Stimulated activated CD4-positive, alpha-beta T cell treated with anti-CD3 and anti-CD28 coated beads, Interleukin-12 subunit alpha, Interleukin-12 subunit beta, amount 100 ng/mL, for 48 hours (primary cell): Measurements from ENCODE around the gene KRTAP10-7.
"Not testable (repeated sequence)": the region's sequence is repeated elsewhere in the genome, so short reads cannot be mapped to it uniquely, and the experiment has no call there.

Experiments
- DNase-seq, 3 donors: peaks; one replicate each; pipeline ENCODE4 v3.0.0-alpha.2; 2020; ENCODE audit warnings: low read depth in 2 of 3, low spot score in 1 of 3

Gene KRTAP10-7

DNA sequence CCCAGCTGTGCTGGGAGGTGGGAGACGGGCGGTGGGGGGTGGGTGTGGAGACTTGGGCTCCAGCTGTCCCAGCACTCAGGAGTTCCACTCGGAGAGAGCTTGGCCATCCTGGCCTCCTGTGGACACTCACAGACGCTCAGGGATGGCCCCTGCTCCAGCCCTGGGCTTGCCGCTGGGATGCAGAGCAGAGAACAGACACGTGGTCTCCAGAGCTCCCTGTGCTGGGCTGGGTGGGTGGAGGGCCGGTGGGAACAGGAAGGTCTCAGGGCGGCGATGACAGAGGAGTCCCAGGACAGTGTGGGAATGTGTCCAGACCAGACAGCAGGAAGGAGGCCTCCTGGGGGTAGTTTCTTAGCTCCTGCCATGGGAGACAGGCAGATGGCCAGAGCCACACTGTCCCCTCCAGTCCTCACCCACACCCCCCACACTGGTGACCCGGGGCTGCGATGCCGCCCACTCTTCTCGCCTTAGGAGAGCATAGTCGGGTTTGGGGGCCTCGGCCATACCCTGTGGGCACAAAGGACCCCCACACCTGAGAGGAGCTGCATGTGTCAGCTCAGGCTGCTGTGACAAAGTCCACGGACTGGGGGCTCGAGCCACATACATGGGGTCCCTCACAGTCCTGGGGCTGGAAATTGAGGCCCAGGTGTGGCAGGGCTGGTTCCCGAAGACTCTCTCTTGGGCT, 28.5 kb downstream of the KRTAP10-7 start:
- DNase-seq, result no peak

DNA sequence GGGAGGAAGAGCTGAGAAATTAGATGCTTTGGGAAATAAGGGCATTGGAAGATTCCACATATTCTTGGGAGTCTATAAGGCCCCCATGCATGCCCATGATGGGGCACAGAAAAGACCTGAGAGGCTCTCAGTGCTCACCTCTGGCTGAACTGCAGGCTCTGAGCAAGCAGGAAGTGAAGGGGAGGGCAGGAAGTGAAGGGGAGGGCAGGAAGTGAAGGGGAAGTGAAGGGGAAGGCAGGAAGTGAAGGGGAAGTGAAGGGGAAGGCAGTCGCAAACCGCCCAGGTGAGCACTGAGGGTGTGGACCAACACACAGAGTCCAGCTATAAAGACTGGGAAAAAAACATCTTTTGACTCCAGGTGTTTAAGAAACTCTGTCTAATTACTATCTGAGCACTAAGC, 30.0 kb downstream of the KRTAP10-7 start:
- no peak for DNase-seq

DNA sequence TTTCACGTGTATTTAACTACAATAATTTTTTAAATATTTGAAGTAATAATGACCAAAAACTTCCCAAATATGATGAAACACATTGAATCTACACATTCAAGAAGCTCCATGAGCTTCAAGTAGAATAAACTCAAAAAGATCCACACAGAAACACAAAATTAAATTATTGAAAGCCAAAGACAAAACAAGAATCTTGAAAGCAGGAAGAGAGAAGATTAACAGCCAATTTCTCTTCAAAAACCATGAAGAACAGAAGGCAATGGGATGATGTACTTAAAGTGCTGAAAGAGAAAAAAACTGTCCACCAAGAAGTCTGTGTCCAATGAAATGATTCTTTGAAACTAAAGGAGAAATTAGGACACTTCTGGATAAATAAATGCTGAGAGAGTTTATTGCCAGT, 31.7 kb downstream of the KRTAP10-7 start:
- no peak for DNase-seq

DNA sequence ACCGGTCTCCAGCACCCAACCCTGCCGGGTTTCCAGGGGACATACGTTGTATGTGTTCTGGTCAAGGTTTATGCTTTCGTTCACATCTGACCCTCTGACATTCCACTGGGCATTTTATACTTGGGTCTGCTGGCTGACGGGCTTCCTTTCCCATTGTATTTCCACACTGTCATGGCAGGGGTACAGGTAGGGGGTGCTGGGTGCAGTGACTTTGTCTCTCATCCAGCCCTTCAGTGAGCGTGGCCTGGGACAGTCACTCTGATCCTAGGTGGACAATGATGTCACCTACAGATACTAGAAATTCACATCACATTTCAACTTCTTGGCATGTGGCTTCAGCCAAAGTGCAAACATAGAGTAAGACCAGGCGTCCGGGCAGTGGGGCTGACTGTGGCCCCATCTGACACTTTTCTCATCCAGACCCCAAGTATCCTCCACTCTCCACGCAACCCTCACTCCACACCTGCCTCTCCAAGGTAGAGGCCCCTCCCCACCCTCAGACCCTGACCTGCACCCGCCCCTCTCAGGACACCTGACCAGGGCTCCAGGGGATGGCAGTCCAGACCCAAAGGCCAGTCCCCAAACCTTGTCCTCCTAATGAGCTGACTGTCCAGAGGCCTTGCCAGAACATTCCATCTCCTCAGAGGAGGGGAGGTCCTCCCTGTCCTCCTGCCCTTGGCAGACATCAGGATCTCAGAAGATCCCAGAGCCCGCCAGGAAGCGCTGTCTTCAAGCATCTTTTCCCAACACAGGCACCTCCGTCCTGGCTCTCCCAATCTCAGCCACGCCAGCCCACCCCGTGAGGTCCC, 36.0 kb downstream of the KRTAP10-7 start:
- DNase-seq, result no peak

DNA sequence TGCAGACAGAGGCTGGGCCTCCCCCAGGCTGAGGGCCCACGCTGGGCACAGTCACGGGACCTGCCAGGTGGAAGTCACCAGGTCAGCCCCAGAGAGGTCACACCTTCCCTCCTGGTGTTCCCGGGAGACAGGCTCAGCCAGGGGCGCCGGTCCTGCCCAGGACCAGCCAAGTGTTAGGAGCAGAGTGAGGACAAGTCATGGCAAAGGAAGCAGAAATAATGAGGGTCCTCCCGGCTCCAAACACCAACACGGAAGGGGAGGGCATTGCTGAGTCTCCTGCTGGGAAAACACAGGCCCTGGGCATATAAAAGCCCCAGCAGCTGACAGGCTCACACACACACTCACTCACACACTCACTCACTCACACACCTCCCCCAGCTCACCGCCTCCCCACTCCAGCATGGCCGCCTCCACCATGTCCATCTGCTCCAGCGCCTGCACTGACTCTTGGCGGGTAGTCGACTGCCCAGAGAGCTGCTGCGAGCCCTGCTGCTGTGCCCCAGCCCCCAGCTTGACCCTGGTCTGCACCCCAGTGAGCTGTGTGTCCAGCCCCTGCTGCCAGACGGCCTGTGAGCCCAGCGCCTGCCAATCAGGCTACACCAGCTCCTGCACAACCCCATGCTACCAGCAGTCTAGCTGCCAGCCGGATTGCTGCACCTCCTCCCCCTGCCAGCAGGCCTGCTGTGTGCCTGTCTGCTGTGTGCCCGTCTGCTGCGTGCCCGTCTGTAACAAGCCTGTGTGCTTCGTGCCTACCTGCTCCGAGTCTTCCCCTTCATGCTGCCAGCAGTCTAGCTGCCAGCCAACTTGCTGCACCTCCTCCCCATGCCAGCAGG, 36.8 kb downstream of the KRTAP10-7 start, which contains the start of gene KRTAP10-10:
Gene KRTAP10-10 (plus strand): TSS at position 339 of the 833 bp plus-strand sequence. CDS start 62 bp downstream, at position 401.
- DNase-seq, result no peak

DNA sequence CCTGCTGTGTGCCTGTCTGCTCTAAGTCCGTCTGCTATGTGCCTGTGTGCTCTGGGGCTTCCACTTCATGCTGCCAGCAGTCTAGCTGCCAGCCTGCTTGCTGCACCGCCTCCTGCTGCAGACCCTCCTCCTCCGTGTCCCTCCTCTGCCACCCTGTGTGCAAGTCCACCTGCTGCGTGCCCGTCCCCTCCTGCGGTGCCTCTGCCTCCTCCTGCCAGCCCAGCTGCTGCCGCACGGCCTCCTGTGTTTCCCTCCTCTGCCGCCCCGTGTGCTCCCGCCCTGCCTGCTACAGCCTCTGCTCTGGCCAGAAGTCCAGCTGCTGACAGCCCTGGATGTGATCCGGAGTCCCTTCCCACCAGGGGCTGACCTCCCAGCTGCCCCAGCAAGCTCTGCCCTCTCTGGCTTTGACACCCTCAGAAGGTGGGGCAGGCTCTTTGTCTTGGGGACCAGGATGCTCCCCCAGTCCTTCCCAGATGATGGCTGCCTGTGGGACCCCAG, 37.5 kb downstream of the KRTAP10-7 start:
- DNase-seq, result not testable (repeated sequence)

DNA sequence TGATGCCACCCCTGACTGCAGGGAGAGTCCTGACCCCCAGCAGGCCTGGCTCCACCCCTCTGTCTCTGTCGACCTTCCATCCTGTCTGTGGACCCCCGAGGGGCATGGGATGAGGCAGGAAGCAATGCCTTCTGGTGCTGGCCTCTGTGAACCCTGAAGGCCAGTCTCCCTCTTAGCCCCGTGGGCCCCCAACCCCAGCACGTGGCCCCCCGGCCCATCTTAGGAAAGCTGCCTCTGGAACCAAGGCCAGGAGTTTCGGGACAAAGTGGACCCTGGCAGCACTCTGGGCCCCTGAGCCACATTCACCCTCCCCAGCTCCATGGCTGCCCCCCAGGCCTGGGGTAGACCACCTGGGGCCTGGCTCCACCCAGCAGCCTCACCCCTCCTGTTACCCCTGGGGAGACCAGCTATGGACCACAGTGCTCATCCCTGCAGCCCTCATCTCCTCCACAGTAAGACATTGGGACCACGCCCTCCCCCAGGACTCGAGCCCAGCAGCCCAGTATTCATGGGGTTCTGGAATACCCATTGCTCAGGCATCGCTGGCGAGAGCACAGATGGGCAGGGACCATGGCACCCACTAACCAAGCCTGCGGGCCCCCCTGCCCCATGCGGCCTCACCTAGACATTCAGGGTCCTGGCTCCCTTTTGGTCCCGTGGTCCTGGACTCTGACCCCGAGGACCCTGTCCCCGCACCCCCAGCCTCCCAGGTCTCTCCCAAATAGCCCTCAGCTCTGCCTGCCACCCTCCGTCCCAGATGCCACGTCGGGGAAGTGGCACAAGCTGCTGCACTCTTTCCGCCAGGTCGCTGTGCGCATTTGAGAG, 38.3 kb downstream of the KRTAP10-7 start:
- not testable (repeated sequence) for DNase-seq

DNA sequence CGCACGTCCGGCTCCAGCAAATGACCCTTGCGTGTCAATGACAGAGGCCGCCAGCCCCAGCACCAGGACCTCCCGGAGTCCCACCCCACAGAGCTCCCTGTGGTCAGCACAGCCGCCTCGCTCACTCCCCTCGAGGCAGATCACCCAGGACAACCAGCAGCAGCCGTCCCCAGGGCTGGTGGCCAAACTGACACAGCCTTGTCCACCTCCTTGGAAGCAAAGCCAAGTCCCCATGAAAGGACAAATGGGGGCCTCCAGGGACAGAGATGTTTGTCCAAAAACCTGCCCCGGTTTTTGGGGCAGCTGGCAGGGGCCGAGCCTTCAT, 38.9 kb downstream of the KRTAP10-7 start:
- no peak for DNase-seq

DNA sequence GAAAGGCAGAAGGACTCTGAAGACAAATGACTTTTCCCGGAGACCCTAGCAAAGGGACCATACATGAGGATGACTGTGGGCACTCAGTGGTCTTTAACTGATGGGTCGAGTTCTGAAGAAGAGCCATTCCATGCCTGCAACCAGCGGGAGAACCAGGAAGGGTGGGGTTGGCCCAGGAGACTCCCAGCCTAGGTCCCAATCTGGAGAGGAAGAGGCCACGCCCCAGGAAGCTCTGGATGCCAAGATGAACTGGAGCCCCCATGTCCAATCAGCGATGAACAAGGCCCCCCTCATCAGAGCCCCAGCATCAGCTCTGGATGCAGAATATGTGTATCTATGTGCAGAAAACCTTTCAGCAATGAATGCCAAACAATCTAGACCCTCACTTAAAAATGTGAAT, 40.4 kb downstream of the KRTAP10-7 start:
- no peak for DNase-seq

DNA sequence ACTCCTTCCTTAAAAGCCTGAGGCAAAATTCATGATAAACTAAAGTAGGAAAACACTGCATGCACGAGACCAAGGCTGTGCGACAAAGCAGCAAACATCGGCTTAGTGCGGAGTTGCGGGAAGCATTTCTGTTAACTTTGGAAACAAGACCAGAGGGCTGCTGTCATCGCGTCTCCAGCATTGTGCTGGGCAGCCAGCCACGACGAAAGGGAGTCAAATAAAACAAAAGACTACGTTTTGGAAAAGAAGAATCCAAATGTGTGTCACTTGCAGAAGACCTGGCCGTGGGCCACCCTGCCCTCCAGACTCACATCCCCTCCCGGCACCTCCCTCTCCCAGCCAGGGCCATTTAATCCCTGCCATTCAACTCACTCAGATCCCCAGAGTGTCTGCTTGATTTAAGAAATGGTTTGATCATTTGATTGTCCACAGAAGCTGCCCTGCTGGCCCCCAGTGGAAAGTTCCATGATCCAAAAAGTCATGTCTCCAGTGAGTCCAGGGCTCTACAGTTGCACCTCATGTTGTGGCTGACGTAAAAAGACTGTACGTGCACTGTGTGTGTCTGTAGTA, 43.4 kb downstream of the KRTAP10-7 start:
- DNase-seq, result no peak

DNA sequence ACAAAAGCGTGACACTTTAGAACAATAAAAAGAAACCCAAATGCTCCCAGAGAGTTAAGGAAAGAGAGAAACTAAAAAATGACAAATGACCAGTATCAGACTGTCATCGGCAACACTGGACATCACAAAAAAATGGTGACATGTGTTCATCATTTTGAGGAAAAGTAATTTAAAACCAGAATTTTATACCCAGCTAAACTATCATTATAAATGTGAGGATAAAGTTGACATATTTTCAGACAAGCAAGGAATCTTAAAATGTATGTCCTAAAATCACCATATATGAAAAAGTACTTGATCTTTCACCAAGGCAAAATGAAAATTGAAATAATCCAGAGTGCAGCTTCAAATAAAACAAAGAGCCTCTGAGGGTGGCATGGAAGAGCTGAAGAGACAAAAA, 44.5 kb downstream of the KRTAP10-7 start:
- DNase-seq, result no peak

DNA sequence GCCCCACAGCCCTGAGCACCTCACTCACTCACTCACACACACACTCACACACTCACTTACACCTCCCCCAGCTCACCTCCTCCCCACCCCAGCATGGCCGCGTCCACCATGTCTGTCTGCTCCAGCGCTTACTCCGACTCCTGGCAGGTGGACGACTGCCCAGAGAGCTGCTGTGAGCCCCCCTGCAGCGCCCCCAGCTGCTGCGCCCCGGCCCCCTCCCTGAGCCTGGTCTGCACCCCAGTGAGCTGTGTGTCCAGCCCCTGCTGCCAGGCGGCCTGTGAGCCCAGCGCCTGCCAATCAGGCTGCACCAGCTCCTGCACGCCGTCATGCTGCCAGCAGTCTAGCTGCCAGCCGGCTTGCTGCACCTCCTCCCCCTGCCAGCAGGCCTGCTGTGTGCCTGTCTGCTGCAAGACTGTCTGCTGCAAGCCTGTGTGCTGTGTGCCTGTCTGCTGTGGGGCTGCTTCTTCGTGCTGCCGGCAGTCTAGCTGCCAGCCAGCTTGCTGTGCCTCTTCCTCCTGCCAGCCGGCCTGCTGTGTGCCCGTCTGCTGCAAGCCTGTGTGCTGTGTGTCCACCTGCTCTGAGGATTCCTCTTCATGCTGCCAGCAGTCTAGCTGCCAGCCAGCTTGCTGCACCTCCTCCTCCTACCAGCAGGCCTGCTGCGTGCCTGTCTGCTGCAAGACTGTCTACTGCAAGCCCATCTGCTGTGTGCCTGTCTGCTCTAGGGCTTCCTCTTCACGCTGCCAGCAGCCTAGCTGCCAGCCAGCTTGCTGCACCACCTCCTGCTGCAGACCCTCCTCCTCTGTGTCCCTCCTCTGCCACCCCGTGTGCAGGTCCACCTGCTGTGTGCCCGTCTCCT, 46.2 kb downstream of the KRTAP10-7 start, which contains the start of gene KRTAP10-11:
Gene KRTAP10-11 (plus strand): TSS at position 49 of the 856 bp plus-strand sequence. CDS start 45 bp downstream, at position 94.
- not testable (repeated sequence) for DNase-seq

DNA sequence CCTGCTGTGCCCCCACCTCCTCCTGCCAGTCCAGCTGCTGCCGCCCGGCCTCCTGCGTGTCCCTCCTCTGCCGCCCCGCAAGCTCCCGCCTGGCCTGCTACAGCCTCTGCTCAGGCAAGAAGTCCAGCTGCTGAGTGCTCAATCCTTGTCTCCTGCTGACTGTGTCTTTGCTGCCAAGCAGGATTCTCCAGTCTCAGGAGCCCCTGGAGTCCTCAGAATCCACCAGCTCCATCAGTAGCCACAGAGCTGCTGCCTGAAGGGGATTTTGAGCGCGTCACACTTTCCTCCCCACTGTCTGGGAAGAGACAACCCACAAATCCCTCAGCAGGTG, 46.8 kb downstream of the KRTAP10-7 start:
- no peak for DNase-seq

DNA sequence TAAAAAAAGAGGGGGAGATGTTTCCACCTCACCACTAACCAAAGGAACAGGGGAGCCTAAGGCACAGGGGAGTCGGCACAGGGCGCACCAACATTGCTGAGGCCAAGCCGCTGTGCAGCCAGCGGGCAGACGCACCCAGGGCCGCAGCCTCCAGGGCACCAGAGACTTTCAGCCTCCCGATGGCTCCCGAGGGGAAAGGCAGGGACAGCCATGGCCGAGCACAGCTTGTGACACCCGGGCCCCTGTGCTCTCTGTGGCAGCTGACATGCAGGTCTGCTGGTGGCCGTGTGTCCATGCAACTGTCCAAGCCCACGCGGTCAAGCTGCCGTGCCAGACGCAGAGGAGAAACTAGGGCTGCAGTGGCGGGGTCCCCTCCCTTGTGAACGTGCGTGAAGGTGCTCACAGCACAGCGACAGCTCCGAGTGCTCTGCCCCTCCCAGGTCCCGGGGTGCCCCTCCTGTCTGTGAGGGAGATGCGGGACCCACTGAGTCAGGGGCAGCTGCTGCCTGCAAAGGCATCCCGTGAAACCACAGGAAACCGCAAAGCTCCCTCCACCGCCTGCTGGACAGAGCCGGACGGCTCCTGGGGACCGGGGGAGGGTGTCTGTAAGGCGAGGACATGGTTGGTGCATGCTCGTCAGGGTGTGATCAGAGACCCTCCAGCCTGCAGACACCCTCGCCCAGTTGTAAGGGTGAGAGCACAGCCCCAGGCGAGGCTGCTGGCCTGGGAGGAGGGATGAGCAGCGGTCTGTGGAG, 48.3 kb downstream of the KRTAP10-7 start:
- DNase-seq, result no peak

DNA sequence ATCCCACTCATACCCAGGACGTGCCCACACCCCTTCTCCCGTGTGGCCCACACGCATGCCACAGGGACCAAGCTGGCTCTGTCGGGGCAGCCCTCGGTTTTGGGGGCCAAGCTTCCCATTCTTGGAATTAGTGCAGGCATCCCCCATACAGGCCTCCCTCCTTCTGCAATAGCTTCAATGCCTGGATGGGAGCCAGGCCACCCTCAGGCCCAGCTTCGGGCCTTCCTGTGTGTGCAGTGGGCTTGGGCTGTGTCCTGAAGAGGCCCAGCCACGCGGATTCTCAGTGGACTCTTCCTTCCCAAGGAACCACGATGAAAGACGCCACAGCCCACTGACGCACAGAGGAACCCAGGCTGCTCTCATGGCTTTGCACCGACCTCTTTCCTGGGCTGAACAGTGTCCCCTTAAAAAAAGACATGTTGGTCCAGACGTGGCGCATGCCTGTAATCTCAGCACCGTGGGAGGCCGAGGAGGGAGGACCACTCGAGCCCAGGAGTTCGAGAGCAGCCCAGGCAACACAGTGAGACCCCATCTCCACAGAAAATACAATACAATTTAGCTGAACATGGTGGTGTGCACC, 49.2 kb downstream of the KRTAP10-7 start:
- no peak for DNase-seq

DNA sequence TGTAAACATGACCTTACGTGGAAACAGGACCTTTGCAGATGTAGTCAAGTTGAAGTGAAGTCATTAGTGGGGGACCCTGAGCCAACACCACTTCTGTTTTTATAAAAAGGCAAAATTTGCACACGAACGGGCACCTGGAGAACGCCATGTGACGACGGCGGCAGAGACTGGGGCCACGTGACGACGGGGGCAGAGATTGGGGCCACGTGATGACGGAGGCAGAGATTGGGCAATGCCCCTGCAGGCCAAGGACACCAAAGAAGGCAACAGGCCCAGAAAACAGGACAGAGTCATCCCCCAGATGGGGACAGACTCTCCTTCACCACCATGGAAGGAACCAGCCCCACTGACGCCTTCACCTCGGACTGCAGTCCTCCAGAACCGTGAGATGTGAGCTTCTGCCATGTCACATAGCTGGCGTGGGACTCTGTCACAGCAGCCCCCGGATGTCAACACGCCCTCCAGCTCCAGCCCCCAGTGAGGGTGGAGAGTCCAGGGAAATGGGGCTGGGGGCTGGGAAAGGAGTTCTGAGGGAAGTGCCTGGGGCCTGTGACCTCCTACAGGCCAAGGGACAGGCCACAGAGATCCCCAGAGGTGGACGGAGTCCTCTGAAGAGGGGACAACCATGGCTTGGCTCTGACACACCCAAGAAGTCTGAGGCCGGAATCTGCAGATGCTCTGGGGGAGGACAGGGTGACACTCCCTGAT, 50.0 kb downstream of the KRTAP10-7 start:
- DNase-seq, result no peak

DNA sequence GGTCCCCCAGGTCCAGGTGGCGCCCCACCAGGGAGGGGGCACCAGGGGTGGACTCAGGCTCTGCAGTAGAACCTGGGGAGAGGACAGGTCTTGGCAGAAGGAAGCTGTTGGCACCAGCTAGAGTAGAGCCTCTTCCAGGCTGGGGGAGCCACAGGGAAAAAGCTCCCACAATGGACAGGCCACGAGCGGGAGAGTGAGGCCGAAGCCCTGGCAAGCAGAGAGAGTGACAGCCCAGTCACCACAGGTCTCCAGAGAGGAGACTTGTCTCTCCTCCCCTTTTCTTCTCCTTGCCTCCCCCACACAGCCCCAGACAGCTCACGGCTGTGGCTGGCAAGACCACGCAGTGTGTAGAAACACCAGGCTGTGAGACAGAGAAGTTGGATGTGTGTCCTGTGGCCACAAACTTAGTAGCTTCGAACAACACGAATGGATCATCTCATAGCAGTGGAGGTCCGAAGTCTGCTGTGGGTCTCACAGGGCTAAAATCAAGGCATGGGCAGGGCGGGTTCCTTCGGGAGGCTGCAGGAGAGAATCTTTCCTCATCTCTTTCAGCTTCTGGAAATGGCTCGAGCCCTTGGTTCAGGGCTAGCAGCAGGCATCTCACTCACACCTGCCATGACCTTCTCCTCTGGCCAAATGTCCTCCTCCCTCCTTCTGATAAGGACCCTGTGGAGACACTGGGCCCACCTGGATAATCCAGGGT, 50.7 kb downstream of the KRTAP10-7 start:
- no peak for DNase-seq
